Spleen (tissue), 7 donors: ENCODE data around the gene COBL.

Source experiments
- CTCF ChIP-seq, 11 experiments: fragments of 200-600 bp in 7 of 11; fragments of 450-650 bp in 4 of 11; sonication (generic) in 4 of 11; IDR thresholded peaks in 8 of 11; conservative IDR thresholded peaks in 3 of 11; 1 replicate in 7 of 11; 2 replicates in 4 of 11; pipeline versions ENCODE4 v1.4.0 to v1.8.0; 2016 to 2021; ENCODE audit warnings: antibody characterized with exemption in 11 of 11, inconsistent platforms in 4 of 11, mild to moderate bottlenecking in 1 of 11
- POLR2AphosphoS5 ChIP-seq, 3 donors: sonication (generic); formaldehyde crosslinking; IDR thresholded peaks; one replicate each; pipeline ENCODE4 v1.5.1; 2017; ENCODE audit warnings: antibody characterized with exemption in 3 of 3
- donor health status: DM: no; HTN: no; CAD: no; lungs with moderate emphysema.
- donor health status: DM: no; HTN: no; CAD: no.
- donor health status: DM: no; HTN: no; CAD: no.

- TF ChIP-seq CTCF (IDR thresholded peaks at IDR 0.05 in 8 of 11, conservative IDR thresholded peaks at IDR 0.05 in 3 of 11) (no peak), POLR2AphosphoS5 (IDR thresholded peaks at IDR 0.05) (no peak)
Measured at GRCh38 chr7:51043461-51043860, 273.1 kb downstream of the COBL start.
